GM19351 (cell line): ENCODE data around the gene DNAJC5.
"Not testable (repeated sequence)": the region's sequence is repeated elsewhere in the genome, so short reads cannot be mapped to it uniquely, and the experiment has no call there.

ENCODE experiments used
- ATAC-seq: cut with Tn5 transposase; IDR thresholded peaks from one replicate; pipeline ENCODE4 v1.9.1; 2021; ENCODE audit warnings: mild to moderate bottlenecking, moderate library complexity; ENCODE audit not compliant: unreplicated experiment

DNAJC5 gene

DNA sequence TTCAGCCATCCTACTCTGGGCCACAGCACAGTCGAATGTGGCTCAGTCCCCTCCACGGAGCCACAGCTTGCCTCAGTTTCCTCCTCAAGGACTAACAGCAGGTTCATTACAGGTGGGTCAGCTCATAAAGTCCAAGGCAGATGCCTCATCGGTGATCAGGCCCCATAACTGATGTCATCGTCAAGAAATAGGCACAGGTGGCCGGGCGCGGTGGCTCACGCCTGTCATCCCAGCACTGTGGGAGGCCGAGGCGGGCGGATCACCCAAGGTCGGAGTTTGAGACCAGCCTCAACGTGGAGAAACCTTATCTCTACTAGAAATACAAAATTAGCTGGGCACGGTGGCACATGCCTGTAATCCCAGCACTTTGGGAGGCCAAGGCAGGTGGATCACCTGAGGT lies 57.8 kb downstream of the DNAJC5 start:
- no peak for ATAC-seq

- ATAC-seq, result no peak
These were observed 59.0 kb downstream of the DNAJC5 start for GRCh38 chr20:63953764-63954429.

DNA sequence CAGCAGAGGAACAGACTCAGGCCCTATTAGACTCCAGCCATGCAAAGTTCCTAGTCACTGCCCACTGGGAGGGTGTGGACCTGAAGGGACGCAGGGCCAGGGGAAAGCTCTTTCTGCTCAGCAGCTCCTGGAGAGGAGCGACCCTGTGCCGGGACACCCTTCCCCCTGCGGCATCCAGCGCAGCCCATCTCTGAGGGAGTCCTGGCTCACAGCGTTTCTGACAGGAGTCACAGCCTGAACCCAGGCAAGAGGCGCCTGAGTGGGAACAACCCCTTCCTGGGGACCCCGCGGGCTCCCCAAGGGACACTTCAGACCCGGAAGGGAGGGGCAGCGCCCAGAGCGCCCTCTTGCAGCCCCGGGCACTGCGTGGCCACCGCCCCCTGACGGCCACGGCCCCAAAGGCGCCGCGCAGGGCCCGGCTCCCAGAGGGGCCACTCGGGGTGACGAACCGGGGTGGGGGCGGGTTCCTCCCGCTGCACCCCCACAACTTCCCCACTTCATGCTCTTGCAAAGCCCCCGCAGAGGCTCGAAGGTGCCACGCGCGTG lies 60.4 kb downstream of the DNAJC5 start:
- peak; percentile 2 for ATAC-seq

DNA sequence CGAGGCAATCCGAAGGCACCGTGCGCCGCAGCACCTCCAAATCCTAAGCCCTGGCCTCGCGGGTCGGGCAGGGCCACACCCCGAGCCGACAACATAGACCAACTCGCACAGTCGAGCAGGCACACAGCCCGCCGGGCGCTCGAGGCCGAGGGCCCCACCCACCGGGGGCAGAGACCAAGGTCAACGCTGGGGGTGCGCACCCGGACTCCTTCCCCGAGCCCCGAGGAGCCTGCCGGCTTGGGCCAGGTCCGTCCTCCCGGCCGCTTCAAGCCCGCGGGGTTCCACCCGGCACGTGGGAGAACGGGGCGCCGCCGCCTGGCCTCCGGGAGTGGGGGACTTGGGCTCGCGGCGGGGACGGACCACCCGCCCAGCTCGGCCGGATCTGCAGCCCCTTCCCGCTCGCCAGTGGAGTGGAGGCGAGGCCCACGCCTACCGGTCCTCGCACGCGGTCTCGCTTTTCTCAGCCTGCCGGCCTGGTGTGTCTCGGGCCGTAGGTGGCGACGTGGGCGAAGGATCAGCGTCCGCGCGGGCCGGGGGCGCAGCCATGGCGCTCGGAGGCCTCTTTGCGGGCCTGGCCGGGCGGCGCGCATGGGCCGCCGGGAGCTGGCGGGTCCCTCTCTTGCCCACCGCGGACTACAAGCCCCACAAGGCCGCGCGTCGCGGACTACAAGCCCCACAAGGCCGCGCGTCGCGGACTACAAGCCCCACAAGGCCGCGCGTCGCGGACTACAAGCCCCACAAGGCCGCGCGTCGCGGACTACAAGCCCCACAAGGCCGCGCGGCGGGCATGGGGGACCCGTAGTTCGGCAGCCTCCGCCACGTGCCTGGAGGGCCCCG lies 61.1 kb downstream of the DNAJC5 start, which contains the start of gene UCKL1:
Gene UCKL1 (minus strand): TSS at position 590 of the 837 bp plus-strand sequence. CDS start 44 bp downstream, at position 546.
- ATAC-seq, result peak; percentile 67

DNA sequence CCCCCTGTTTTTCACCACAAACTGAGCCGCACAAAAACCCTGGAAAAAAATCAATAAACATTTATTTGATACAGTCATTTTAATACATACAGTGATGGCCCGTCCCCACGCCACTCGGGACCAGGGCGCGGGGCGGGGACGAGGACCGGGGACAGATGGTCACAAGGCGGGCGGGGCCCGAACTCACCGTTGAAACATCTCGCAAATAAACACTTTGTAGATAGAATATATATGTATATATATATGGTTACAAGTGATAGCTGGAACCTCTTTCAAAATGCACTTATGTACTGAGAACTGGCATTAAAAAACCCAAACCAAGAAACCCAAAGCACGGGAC lies 61.7 kb downstream of the DNAJC5 start:
- ATAC-seq, result no peak

GRCh38 chr20:63957004-63957689 lies 62.2 kb downstream of the DNAJC5 start:
- no peak for ATAC-seq

DNA sequence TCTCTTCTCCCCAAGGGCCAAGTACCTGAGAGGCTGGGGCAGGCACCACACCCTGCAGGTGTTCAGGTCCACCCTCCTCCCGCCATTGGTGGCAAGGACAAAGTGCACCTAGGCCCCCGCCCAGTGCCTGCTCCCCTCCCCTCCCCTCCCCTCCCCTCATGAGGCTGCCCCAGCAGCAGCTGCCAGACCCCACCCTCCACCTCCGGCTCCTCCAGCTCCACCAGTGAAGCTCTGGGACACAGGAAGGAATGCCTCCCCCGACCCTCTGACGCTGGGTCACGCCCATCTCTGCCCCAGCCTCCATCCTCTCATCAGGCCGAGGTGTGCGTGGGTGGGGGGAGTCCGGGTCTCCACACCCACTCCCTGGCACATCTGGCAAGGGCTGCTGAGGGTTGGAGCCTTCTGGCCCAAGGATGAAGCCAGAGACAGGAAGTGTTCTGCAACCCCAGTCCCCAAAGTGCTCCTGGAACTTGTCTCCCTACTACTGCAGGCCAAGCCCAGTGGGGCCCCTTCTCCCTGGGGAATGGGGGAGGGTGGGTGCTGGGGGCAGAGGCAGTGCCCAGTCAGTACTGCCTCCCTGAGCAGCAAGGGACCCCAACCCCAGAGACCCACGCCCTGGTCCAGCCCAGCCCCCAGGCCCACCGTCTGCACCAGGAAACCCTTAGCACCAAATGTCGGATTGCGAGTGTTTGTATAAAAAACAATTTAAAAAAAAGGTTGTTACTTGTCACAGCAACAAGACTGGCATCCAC lies 62.9 kb downstream of the DNAJC5 start:
- no peak for ATAC-seq

DNA sequence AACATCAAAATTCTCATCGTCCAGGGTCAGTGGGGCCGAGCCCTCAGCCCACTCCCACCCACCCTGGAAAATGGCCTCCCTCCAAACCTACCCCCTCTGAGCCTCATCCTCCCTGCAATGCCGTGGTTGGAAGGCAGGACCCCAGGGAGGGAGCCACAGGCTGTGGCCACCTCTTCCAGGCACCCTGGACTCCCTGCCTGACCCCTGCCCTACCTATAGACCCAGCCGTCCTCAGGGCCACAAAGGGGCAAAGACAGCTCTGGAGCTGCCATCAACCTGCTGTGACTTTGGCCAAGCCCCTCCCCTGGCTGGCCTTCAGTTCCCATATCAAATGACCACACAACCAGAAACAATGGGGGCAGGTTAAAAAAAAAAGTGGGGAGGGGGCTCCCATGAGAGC lies 63.5 kb downstream of the DNAJC5 start:
- ATAC-seq, result no peak

- no peak for ATAC-seq
These were observed 64.2 kb downstream of the DNAJC5 start for GRCh38 chr20:63958964-63959698.

GRCh38 chr20:63959699-63960075 lies 64.8 kb downstream of the DNAJC5 start:
- no peak for ATAC-seq

- ATAC-seq, result not testable (repeated sequence)
These were observed 66.0 kb downstream of the DNAJC5 start for GRCh38 chr20:63960654-63961621.

DNA sequence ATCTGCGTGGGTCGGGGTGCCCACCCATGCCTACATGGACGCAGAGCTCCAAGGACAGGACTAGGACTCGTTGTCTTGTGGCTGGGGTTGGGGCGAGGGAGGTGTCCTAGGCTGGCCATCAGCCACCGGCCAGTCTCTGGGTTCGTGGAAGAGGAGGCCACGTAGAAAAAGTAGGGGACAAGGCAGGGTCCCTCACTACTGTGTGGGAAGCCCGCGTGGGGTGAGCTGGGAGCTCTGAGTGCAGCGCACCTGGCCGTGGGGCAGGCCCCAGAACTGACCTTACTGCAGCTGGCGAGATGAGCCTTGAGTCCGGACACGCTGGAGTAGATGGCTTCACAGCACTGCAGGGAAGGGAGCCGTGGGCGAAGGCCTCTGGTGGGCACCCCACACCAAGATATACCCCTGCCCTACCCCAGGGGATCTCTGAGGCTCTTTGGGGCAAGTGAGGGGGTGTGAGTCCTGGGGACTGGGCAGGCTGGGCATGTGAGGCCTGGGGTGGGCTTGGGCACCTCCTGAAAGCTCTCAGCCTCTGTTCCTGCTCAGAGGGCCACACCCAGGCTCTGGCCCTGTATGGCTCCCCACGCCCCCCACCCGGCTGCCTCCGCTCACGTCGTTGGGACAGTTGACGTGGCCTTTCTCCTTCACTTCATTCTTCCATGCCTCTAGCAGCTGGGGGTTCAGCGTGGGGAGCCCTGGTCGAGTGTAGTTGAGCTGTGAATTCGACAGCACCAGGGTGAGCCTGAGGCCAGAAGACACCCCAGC lies 66.9 kb downstream of the DNAJC5 start:
- ATAC-seq, result no peak

DNA sequence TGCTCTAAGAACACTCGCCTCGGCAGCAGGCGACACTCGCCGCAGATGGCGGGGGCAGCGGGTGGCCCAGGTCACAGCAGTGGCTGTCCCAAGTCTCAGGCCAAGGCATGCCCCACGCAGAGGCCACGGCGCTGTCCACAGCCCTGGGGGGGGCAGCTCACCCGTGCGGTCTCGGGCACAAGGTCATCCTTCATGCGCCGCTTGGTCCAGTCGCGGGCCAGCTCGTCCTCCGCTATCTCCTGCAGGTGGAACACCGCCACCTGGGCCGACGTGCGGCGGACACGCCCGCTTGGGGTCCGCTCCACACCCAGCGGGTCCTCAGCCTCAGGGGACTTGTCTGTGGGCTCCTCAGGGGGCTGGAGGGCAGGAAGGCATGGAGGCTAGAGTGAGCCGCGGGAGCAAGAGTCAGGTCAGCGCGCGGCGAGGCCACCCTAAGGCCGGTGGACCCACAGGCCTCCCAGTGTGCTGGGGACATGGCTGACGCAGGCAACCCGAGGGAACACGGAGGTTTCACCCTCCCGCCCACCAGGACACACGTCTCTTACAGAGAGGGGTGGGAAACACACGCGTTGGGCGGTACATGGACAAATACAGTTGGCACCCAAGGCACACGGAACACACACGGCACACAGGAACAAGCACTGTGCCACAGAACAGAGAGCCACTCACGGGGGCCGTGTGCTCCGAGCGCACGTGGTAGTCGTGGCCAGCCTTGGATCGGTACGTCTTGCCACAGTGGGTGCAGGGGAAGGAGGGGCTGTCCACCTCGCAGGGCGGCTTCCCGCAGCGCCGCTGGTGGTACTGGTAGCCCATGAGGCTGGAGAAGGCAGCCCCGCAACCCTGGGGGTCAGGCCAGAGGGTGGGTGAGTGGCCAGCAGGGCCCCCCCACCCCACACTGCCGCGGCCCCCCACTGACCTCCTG lies 67.8 kb downstream of the DNAJC5 start:
- ATAC-seq, result no peak

DNA sequence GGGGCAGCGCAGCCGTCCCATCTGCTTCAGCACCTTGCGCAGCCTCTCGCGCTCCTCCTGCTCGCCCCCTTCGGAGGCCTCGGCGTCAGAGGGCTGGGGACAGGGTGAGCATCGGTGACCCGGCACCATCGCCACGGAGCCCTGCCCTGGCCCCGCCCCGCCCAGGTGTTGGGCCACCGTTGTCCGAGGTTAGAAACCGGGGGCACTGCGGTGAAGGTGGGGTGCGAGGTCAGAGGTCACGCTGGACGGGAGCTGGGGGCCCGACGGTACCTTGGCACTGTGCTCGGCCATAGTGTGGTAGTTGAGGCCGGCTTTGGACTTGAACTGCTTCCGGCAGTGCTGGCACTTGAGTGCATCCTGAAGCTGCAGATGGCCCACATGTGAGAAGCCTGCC lies 68.4 kb downstream of the DNAJC5 start:
- ATAC-seq, result no peak

GRCh38 chr20:63963784-63964301 lies 68.9 kb downstream of the DNAJC5 start:
- no peak for ATAC-seq

DNA sequence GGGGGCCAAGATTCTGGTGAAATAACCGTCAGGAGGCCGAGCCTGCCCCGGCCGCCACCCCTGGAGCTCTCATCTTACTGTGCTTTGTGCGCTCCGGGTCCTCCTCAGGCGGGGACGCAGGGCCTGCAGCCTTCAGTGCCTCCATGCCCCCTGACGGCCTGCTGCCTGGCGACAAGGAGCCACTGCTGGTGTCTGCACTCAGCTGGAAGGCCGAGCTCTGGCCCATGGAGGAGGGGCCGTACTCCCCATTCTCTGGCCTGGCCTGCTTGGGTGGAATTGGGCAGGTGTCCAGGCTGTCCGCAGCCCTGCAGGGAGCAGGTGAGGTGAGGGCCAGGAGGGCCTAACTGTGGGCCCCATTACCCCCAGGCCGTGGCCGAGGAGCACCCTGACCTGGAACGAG lies 69.5 kb downstream of the DNAJC5 start:
- no peak for ATAC-seq
